ENCODE data around the gene LONRF2.
"Not testable (repeated sequence)": the region's sequence is repeated elsewhere in the genome, so short reads cannot be mapped to it uniquely, and the experiment has no call there.

The LONRF2 gene

DNA sequence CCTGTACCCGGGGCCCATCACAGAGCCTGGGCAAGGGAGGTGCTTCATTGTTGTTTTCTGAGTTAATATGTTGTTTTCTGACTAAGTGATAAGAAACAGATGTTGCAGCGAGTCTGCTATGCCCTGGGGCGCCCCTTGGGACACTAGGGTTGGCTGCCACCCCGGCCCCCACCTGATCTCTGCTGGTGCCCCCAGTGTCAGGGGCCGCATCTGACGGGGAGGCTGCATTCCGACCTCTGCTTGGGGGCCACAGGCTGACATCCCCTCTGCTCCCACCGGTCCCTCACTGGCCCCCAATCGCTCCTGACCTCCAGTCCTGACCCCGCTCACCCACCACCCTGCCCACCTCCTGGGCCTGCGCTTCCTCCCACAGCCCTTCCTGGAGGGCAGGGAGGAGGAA, 65.9 kb downstream of the LONRF2 start:
- FAIRE-seq: no peak

GRCh38 chr2:100254646-100255210, 67.6 kb downstream of the LONRF2 start:
- DNase-seq (ENCODE audit: low spot score) (no peak), FAIRE-seq (no peak)

More for the DNA sequence above, 65.9 kb downstream of the LONRF2 start:
- no peak for DNase-seq (ENCODE audit: low spot score)

DNA sequence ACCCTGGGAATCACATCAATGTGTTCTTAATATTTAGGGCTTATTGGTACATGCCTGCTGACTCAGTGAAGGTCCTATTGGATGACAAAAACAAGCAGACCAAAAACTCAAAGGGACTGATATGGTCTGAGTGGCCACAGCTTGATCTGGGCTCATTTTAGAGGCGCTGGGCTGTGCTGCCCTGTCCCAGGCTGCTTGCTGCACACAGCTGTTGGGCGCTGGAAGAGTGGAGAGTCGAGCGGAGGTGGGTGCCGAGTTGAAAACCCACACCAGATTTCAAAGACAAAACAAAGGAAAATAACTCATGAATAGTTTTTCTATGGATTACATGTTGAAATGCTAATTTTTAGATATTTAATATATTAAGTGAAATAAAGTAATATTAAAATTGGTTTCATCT, 68.5 kb downstream of the LONRF2 start:
- FAIRE-seq (no peak), DNase-seq (ENCODE audit: low spot score) (no peak)

GRCh38 chr2:100252811-100253698, 69.2 kb downstream of the LONRF2 start:
- DNase-seq (ENCODE audit: low spot score): no peak
- no peak for FAIRE-seq

DNA sequence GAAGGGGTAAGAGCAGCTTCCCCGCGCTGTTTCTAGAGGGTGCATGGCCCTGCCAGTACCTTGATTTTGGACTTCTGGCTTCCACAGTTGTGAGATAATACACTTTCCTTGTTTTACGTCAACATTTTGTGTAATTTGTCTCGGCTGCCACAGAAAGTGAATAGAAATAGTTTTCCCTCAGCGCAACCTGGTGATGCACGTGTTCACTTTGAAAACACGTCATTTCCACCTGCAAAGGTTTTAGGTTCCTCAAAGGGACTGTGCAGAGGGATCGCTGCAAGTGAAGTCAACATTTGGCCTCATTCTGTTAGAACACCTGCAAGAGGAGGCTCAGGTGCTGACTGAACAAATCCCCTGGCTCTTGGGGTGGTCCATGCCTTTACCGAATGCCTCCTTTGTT, 71.7 kb downstream of the LONRF2 start:
- no peak for FAIRE-seq
- no peak for DNase-seq (ENCODE audit: low spot score)

- FAIRE-seq: no peak
Observed at GRCh38 chr2:100248971-100249370, 73.3 kb downstream of the LONRF2 start.

DNA sequence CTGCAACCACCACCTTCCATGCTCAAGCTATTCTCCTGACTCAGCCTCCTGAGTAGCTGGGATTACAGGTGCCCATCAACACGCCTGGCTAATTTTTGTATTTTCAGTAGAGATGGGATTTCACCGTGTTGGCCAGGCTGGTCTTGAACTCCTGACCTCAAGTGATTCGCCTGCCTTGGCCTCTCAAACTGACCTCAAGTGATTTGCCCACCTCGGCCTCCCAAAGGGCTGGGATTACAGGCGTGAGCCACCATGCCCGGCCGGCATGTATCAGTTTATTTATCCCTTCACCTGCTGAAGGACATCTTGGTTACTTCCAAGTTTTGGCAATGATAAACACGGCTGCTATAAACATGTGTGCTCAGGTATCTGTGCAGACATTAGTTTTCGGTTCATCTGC, 73.7 kb downstream of the LONRF2 start:
- FAIRE-seq; DNase-seq (ENCODE audit: low spot score): not testable (repeated sequence)

More at GRCh38 chr2:100248971-100249370, 73.3 kb downstream of the LONRF2 start:
- no peak for DNase-seq (ENCODE audit: low spot score)

DNA sequence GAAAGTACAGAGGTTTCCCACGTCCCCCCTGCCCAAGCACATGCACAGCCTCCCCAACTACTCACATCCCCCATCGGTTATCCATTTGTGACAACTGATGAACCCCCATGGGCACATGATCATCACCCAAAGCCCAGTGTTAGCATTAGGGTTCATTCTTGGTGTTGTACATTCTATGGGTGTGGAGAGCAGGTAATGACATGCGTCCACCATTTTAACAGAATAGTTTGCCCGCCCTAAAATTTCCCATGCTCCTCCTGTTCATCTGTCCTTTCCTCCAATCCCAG, 74.3 kb downstream of the LONRF2 start:
- FAIRE-seq: no peak
- DNase-seq (ENCODE audit: low spot score): no peak

DNA sequence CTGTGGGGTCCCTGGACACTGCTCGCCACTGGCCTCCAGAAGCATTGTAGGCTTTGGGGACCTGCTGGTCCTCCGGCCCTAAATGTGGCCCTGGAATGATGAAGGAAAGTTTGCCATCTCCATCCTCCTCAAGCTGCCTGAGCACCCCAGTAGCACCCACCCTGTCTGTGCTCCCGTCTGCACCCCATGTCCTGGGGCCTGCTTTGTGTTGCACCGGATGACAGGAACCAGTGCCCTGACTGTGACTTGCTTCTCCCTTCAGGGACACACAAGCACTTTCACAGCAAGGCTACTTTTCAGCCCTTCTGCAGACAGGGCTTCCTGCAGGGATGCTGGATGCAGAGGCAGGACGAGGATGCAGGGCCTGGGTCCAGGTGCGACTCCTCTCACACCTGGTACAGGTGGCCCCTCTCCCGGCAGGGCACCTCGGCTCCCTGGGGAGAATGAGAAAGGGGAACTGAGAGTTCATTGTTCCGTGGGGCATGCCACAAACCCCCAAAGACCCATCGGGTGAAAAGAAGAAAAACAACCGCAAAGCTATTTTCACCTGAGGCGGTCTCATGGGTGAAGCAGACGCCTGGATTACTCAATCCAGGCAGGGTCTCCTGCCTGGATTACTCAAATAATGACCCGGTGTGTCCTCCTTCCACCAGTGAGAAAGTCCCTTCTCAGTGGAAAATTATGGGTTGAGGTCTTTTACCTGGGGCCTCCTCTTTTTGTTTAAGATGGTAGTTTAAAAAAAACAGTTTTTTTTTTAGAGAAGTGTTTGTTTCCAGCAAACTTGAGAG, 74.9 kb downstream of the LONRF2 start:
- DNase-seq (ENCODE audit: low spot score) (no peak), FAIRE-seq (no peak)

DNA sequence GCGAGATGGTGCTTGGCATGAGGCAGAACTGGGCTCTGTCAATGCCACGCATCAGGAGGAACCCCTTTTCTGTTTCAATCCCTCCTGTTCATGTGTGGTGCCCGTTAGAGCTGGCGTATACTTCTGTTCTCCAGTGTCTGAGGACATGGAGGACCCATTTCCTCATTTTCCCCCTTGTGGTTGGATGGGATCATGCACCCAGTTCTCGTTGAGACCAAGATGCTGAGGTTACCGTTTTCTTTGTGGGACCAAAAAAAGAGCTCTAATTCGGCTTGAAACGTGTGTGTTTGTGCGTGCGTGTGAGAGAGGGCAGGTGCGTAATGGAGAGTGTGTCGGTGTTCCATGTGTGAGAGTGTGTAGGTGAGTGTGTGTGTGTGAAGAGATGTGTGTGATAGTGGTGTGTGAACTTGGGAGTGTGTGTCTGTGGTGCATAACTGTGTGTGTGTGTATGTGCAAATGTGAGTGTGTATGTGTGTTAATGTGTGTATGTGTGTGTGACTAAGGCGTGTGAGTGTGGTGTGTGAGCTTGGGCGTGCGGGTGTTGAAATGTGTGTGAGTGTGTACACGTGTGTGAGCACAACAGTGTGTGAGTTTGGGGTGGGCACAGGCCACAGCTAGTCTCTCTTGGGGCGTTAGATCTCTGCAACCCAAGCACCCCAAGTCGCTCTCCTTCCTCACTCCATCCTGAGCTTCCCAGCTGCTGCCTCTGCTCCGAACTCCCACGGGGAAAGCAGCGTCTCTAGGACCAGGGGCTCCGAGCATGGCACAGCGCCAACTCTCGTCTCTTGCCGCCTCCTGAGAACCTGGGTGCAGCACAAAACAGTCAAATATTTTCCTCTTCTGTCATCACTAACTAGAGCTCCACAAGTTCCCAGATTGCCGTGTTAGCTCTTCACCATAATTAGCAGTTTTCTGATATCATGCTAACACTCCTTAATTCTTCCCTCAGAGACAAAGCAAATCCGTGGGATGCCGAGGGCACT, 75.8 kb downstream of the LONRF2 start:
- DNase-seq (ENCODE audit: low spot score): no peak

GRCh38 chr2:100245681-100246080, 76.6 kb downstream of the LONRF2 start:
- DNase-seq (ENCODE audit: low spot score) (no peak), FAIRE-seq (no peak)

More for the DNA sequence above, 75.8 kb downstream of the LONRF2 start:
- FAIRE-seq: no peak

- FAIRE-seq: no peak
- DNase-seq (ENCODE audit: low spot score): no peak
Observed at GRCh38 chr2:100244881-100245605, 77.3 kb downstream of the LONRF2 start.

DNA sequence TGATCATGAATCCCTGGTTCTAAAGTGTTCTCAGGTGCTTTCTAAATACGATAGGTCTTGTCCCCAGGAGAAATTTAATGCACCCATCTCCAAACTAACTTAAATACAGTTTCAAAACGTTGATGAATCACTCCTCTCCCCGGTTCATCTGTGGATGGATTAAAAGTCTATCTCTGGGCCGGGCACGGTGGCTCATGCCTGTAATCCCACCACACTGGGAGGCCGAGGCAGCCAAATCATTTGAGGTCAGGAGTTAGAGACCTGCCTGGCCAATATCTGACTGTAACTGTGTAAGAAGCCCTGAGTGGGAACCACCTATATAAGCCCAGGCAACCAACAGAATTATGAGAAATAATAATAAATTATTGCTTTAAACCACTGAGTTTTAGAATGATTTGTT, 78.7 kb downstream of the LONRF2 start:
- FAIRE-seq: no peak
- DNase-seq (ENCODE audit: low spot score): no peak

DNA sequence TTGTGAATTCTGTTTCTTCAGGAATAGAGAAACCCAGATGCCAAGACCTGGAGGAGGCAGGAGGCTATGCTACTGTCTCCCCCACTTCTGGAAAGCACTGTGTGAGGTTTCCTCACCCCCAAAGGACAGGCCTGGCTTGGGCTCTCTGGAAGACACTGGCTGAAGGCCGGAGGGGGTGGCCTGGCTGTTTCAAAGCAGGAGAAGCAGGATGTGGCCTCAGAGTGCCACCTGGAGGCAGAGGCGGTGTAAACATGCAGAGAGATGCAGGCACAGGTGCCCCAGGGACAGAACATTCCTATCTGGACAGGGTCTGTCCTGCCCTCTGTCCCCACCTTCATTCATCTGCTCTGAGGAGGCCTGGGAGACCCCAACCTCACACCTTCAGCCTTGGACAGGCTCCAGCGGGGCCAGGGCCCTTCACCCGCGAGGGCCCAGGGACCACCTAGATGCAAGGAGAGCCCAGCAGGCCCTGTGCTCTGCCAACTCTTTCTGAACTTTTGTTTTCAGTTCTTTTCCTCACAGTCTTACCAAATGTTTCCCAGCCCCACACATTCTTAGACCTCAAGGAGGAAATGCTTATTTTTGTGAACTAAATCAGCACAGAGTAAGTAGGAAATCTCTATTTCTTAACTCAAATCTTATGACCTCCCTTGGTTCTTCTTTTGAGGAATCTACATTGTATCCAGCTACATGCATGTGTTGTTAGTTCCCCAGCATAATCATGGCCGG, 79.2 kb downstream of the LONRF2 start:
- FAIRE-seq: no peak
- peak; percentile 43 for DNase-seq (ENCODE audit: low spot score)

- FAIRE-seq (no peak), DNase-seq (ENCODE audit: low spot score) (no peak)
Observed at GRCh38 chr2:100242476-100242875, 79.8 kb downstream of the LONRF2 start.

DNA sequence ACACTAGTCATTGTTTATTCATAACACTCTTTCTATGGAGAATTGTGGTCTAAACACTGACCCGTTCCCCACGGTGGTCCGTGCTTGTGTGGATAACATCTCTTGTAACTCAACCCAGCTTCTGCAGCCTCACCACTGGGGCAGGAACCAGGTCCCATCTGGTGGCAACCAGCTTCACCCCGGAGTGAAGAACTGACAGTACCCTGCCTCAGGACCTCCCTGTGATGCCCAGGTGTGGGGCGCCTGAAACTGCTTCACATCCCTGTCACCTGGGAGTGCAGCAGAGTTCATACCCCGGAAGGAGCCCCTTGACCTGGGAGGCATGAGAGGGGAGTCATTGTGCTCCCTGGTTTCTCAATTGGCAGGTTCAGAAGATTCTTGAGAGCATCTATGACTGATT, 81.1 kb downstream of the LONRF2 start:
- DNase-seq (ENCODE audit: low spot score) (no peak), FAIRE-seq (no peak)

GRCh38 chr2:100240386-100240785, 81.9 kb downstream of the LONRF2 start:
- no peak for FAIRE-seq
- no peak for DNase-seq (ENCODE audit: low spot score)

DNA sequence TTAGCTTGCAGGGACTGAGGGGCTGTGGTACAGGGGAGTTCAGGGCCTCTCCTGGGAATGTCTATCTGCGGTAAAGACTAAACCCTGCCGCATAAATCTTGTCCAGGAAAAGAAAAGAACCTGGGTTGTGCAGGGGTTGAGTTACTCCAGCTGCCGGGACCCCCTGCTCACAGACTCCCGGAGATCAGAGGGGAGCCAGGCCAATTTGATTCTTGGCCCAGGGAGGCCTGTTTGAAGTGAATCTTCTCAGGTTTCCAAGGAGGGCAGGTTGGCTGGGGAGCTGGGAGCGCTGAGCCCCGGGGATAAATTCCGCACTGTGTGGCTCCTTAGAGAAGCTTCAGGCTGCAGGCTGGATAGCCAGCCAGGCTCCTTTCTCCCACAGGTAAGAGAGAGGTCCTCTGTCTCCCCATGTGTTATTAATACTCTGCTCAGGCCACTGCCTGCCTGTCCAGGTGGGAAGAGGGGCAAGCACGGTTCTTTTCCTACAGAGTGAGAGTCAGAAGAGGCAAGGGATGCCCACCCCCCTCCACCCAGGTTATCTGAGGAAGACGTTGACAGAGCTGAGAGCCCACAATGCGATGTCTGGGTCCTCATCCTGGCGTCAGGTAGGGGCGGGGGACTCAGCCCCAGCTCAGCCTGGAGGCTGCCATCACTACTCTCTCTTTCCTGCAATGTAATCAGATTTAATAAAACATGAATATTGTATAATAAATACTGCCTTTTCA, 82.7 kb downstream of the LONRF2 start:
- DNase-seq (ENCODE audit: low spot score) (no peak), FAIRE-seq (no peak)

- no peak for FAIRE-seq
Observed at GRCh38 chr2:100238471-100238870, 83.8 kb downstream of the LONRF2 start.

More at GRCh38 chr2:100238471-100238870, 83.8 kb downstream of the LONRF2 start:
- no peak for DNase-seq (ENCODE audit: low spot score)
